Cardiac fibroblast (primary cell): ENCODE results near the gene ANGPT4.

Experiments
- DNase-seq, 2 donors: peaks; one replicate each; pipeline versions ENCODE4 v3.0.0 to v3.0.0-alpha.2; 2010; ENCODE audit warnings: low read depth in 2 of 2
- H3K4me3 ChIP-seq, 2 donors: replicated peaks in 1 of 2; 1 replicate in 1 of 2; 2 replicates in 1 of 2; pipeline ENCODE4 v1.5.1; 2011; ENCODE audit warnings: low read depth in 2 of 2, low read length in 2 of 2, mild to moderate bottlenecking in 2 of 2, moderate library complexity in 1 of 2
- CTCF ChIP-seq: IDR thresholded peaks from one replicate; pipeline ENCODE4 v1.5.1; 2011; ENCODE audit warnings: low read depth, mild to moderate bottlenecking, low read length, inconsistent platforms

Gene ANGPT4

GRCh38 chr20:871436-871835 lies 44.7 kb downstream of the ANGPT4 start:
- no peak overlapping the region for H3K4me3 ChIP-seq
- no peak for DNase-seq
- TF ChIP-seq CTCF: no peak

- DNase-seq: no peak
- TF ChIP-seq CTCF: no peak
- no peak overlapping the region for H3K4me3 ChIP-seq
These were observed 45.4 kb downstream of the ANGPT4 start for GRCh38 chr20:870758-871157.

GRCh38 chr20:869606-870005 lies 46.5 kb downstream of the ANGPT4 start:
- no peak for TF ChIP-seq CTCF
- no peak overlapping the region for H3K4me3 ChIP-seq
- no peak for DNase-seq

GRCh38 chr20:868279-868678 lies 47.9 kb downstream of the ANGPT4 start:
- TF ChIP-seq CTCF: no peak
- DNase-seq: no peak
- H3K4me3 ChIP-seq: no peak overlapping the region

GRCh38 chr20:865440-865839 lies 50.7 kb downstream of the ANGPT4 start:
- no peak overlapping the region for H3K4me3 ChIP-seq
- no peak for DNase-seq
- TF ChIP-seq CTCF: no peak

- H3K4me3 ChIP-seq: no peak overlapping the region
- no peak for DNase-seq
- TF ChIP-seq CTCF: no peak
These were observed 55.2 kb downstream of the ANGPT4 start for GRCh38 chr20:860891-861290.

GRCh38 chr20:859751-860231 lies 56.3 kb downstream of the ANGPT4 start:
- no peak for TF ChIP-seq CTCF
- DNase-seq: peak in 1 of 2 donors; percentile 20
- H3K4me3 ChIP-seq: no peak overlapping the region
